Neural cell (in vitro differentiated cells): ENCODE data around the gene PNPLA2. TPM values are rescaled to one million over a fixed set of nuclear protein-coding genes. Genes with fewer than 3 reads are reported as not detected.

Experiments used
- H2AFZ ChIP-seq: fragments of 200-600, 300-800 bp; sonication (generic), shearing (Covaris generic); 2 replicates; pipeline ENCODE4 v1.6.0; 2014; ENCODE audit warnings: low read depth, mild to moderate bottlenecking, antibody characterized with exemption, low read length, moderate library complexity
- H3F3A ChIP-seq: fragments of 200-600 bp; shearing (Covaris generic); 2 replicates; pipeline ENCODE4 v1.6.1; 2016; ENCODE audit warnings: mild to moderate bottlenecking, moderate library complexity, mixed read lengths, antibody characterized with exemption, low read length; ENCODE audit not compliant: insufficient read depth, poor library complexity, severe bottlenecking
- H3K27ac ChIP-seq: fragments of 200-600, 300-800 bp; sonication (generic), shearing (Covaris generic); 2 replicates; pipeline ENCODE4 v1.5.1; 2014; ENCODE audit warnings: mild to moderate bottlenecking, low read length, moderate library complexity
- H3K27me3 ChIP-seq: fragments of 300-800, 200-600 bp; sonication (generic), shearing (Covaris generic); 2 replicates; pipeline ENCODE4 v1.6.0; 2014; ENCODE audit warnings: mild to moderate bottlenecking, low read depth, low read length, moderate library complexity; ENCODE audit not compliant: insufficient read depth
- H3K36me3 ChIP-seq: fragments of 300-800, 200-600 bp; sonication (generic), shearing (Covaris generic); 2 replicates; pipeline ENCODE4 v1.5.1; 2014; ENCODE audit warnings: mild to moderate bottlenecking, antibody characterized with exemption, low read length, moderate library complexity; ENCODE audit not compliant: insufficient read depth
- H3K4me2 ChIP-seq: fragments of 300-800, 200-600 bp; sonication (generic), shearing (Covaris generic); 2 replicates; pipeline ENCODE4 v1.6.0; 2014; ENCODE audit warnings: mild to moderate bottlenecking, low read length
- H3K4me3 ChIP-seq: fragments of 300-800, 200-600 bp; sonication (generic), shearing (Covaris generic); 2 replicates; pipeline ENCODE4 v1.5.1; 2014; ENCODE audit warnings: mild to moderate bottlenecking, low read length, moderate library complexity
- H3K79me2 ChIP-seq: fragments of 200-600 bp; shearing (Covaris generic); replicated peaks from 2 replicates; pipeline ENCODE4 v1.6.0; 2014; ENCODE audit warnings: mild to moderate bottlenecking, low read length, moderate library complexity; ENCODE audit not compliant: insufficient read depth
- H3K9ac ChIP-seq: fragments of 300-800, 200-600 bp; sonication (generic), shearing (Covaris generic); 2 replicates; pipeline ENCODE4 v1.6.1; 2016; ENCODE audit warnings: mild to moderate bottlenecking, low read length, mixed read lengths
- H3K9me2 ChIP-seq: fragments of 200-600 bp; shearing (Covaris generic); 2 replicates; pipeline ENCODE4 v1.6.1; 2016; ENCODE audit warnings: mild to moderate bottlenecking, low read length, mixed read lengths; ENCODE audit not compliant: insufficient read depth
- H3K9me3 ChIP-seq: fragments of 200-600, 300-800 bp; sonication (generic), shearing (Covaris generic); 2 replicates; pipeline ENCODE4 v1.6.1; 2016; ENCODE audit warnings: mild to moderate bottlenecking, mixed run types, low read length, moderate library complexity, mixed read lengths
- H4K20me1 ChIP-seq: fragments of 200-600 bp; shearing (Covaris generic); 2 replicates; pipeline ENCODE4 v1.6.1; 2016; ENCODE audit warnings: mild to moderate bottlenecking, mixed run types; ENCODE audit not compliant: insufficient read depth
- CTCF ChIP-seq: fragments of 450-650 bp; IDR thresholded peaks from 2 replicates; pipeline ENCODE4 v1.5.1; 2014; ENCODE audit warnings: antibody characterized with exemption, mild to moderate bottlenecking, moderate library complexity; ENCODE audit not compliant: poor library complexity, severe bottlenecking
- EP300 ChIP-seq: fragments of 450-650 bp; conservative IDR thresholded peaks from 2 replicates; pipeline ENCODE4 v1.6.1; 2014; ENCODE audit warnings: antibody characterized with exemption, mild to moderate bottlenecking, moderate library complexity; ENCODE audit not compliant: poor library complexity, severe bottlenecking
- EZH2 ChIP-seq: fragments of 200-600, 300-800 bp; shearing (Covaris generic), sonication (generic); IDR thresholded peaks from 2 replicates; pipeline ENCODE4 v1.6.1; 2014; ENCODE audit warnings: antibody characterized with exemption, low read length, borderline replicate concordance, mild to moderate bottlenecking; ENCODE audit not compliant: insufficient read depth, poor library complexity, severe bottlenecking
- MXI1 ChIP-seq: fragments of 450-650 bp; conservative IDR thresholded peaks from 2 replicates; pipeline ENCODE4 v1.6.1; 2014; ENCODE audit warnings: antibody characterized with exemption, mild to moderate bottlenecking; ENCODE audit not compliant: poor library complexity, severe bottlenecking
- POLR2AphosphoS5 ChIP-seq: IDR thresholded peaks from 2 replicates; pipeline ENCODE4 v1.6.1; 2012
- RAD21 ChIP-seq: fragments of 450-650 bp; conservative IDR thresholded peaks from 2 replicates; pipeline ENCODE4 v1.6.1; 2014; ENCODE audit warnings: antibody characterized with exemption, mild to moderate bottlenecking, moderate library complexity
- SMC3 ChIP-seq: fragments of 450-650 bp; conservative IDR thresholded peaks from 2 replicates; pipeline ENCODE4 v1.6.1; 2014; ENCODE audit warnings: antibody characterized with exemption, mild to moderate bottlenecking, moderate library complexity; ENCODE audit not compliant: poor library complexity
- TAF1 ChIP-seq: IDR thresholded peaks from 2 replicates; pipeline ENCODE4 v1.6.1; 2012; ENCODE audit warnings: low read depth
- polyA plus RNA-seq: library from polyadenylated mRNA; depleted of rRNA; stranded (reverse); fragments of >200 nt; gene quantifications from 2 replicates; pipeline ENCODE4 v1.2.3, GENCODE V29; 2014
- TF ChIP-seq, protein P1 (sequence below): IDR thresholded peaks from 2 replicates; pipeline ENCODE4 v1.6.1; 2012; ENCODE audit warnings: borderline replicate concordance

Gene PNPLA2
- polyA plus RNA-seq, 1 donor from 2014 or later: 7.8 TPM

DNA sequence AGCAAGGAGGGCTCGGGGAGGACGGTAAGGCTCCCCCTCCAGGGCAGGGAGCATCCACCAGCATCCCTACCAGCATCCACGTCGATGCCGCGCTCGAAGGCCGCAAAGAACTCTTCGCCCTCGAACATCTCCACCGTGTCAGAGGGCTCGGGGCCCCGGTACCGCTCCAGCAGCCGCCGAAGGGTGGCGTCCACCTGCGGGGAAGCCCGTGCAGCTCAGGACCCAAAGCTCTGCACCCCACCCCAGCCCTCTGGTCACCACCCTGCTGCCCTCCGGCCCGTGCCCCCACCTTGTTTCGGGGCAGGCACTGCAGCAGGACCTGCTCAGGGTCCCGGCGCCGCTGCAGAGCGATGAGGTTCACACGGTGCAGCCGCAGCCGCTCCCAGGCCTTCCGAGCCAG, 18.2 kb upstream of the PNPLA2 start:
- Histone ChIP-seq H3K9me2 (no peaks in the 10 kb centered on the region), H3K9me3 (no peaks in the 10 kb centered on the region), H3K27ac (no peak overlapping the region), H3F3A (no peaks in the 10 kb centered on the region), H4K20me1 (no peaks in the 10 kb centered on the region), H3K79me2 (peaks cover 13% of the 10 kb centered on the region), H3K36me3 (no peaks in the 10 kb centered on the region), H3K27me3 (no peaks in the 10 kb centered on the region), H3K9ac (no peak overlapping the region), H3K4me2 (no peak overlapping the region), H2AFZ (no peak overlapping the region), H3K4me3 (no peak overlapping the region)
- TF ChIP-seq EP300 (no peak), SMC3 (no peak), POLR2AphosphoS5 (no peak), TAF1 (no peak), RAD21 (no peak), CTCF (no peak), MXI1 (no peak), EZH2 (no peak)
- TF ChIP-seq, protein P1, sequence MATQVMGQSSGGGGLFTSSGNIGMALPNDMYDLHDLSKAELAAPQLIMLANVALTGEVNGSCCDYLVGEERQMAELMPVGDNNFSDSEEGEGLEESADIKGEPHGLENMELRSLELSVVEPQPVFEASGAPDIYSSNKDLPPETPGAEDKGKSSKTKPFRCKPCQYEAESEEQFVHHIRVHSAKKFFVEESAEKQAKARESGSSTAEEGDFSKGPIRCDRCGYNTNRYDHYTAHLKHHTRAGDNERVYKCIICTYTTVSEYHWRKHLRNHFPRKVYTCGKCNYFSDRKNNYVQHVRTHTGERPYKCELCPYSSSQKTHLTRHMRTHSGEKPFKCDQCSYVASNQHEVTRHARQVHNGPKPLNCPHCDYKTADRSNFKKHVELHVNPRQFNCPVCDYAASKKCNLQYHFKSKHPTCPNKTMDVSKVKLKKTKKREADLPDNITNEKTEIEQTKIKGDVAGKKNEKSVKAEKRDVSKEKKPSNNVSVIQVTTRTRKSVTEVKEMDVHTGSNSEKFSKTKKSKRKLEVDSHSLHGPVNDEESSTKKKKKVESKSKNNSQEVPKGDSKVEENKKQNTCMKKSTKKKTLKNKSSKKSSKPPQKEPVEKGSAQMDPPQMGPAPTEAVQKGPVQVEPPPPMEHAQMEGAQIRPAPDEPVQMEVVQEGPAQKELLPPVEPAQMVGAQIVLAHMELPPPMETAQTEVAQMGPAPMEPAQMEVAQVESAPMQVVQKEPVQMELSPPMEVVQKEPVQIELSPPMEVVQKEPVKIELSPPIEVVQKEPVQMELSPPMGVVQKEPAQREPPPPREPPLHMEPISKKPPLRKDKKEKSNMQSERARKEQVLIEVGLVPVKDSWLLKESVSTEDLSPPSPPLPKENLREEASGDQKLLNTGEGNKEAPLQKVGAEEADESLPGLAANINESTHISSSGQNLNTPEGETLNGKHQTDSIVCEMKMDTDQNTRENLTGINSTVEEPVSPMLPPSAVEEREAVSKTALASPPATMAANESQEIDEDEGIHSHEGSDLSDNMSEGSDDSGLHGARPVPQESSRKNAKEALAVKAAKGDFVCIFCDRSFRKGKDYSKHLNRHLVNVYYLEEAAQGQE: no peak

GRCh38 chr11:801097-801780, 17.5 kb upstream of the PNPLA2 start:
- Histone ChIP-seq H3K36me3 (no peaks in the 10 kb centered on the region), H3K4me3 (no peak overlapping the region), H3K9me3 (no peaks in the 10 kb centered on the region), H3K27me3 (no peaks in the 10 kb centered on the region), H3K79me2 (peaks cover 9% of the 10 kb centered on the region), H3K4me2 (no peak overlapping the region), H3K9me2 (no peaks in the 10 kb centered on the region), H2AFZ (no peak overlapping the region), H3F3A (no peaks in the 10 kb centered on the region), H4K20me1 (no peaks in the 10 kb centered on the region), H3K27ac (no peak overlapping the region), H3K9ac (no peak overlapping the region)
- TF ChIP-seq TAF1 (no peak), EP300 (no peak), SMC3 (no peak), CTCF (no peak)
